ENCODE measurements around the gene SUCLG2. TPM values are rescaled to one million over a fixed set of nuclear protein-coding genes. Genes with fewer than 3 reads are reported as not detected.

Gene SUCLG2
- total RNA-seq, 1 experiment from 2014 or later: 38.5 TPM

GRCh38 chr3:67648229-67648628 lies 6.2 kb downstream of the SUCLG2 start:
- Histone ChIP-seq H4K91ac (ENCODE audit: insufficient read length, low read depth, low read length) (no peak overlapping the region), H2BK120ac (ENCODE audit: low read depth, low read length, poor library complexity, severe bottlenecking) (no peak overlapping the region), H3K56ac (ENCODE audit: insufficient read length, low read depth, low read length) (no peak overlapping the region), H4K20me1 (ENCODE audit: control insufficient read depth, insufficient read depth, insufficient read length) (no peaks in the 10 kb centered on the region), H2AK5ac (ENCODE audit: insufficient read length, low read length) (no peak overlapping the region), H3T11ph (ENCODE audit: low read length) (no peak overlapping the region), H3K14ac (ENCODE audit: insufficient read depth, low read length) (no peak overlapping the region), H3K79me2 (ENCODE audit: insufficient read depth, low read length) (no peaks in the 10 kb centered on the region), H3K9me3 (ENCODE audit: control insufficient read depth, low read depth, low read length) (no peaks in the 10 kb centered on the region), H2BK5ac (ENCODE audit: insufficient read length, low read length) (no peak overlapping the region), H3K18ac (ENCODE audit: insufficient read length, low read depth, low read length) (no peak overlapping the region), H3K4me1 (ENCODE audit: insufficient read depth, low read length) (no peaks in the 10 kb centered on the region), H3K27ac (ENCODE audit: insufficient read length, low read depth, low read length) (no peak overlapping the region), H2AFZ (ENCODE audit: low read length) (no peak overlapping the region), H2BK12ac (ENCODE audit: insufficient read length, low read depth, low read length) (no peak overlapping the region), H3K23ac (ENCODE audit: insufficient read length, low read depth, low read length) (no peak overlapping the region), H3K4me2 (ENCODE audit: insufficient read depth, insufficient read length, low read length) (no peak overlapping the region), H3K27me3 (ENCODE audit: insufficient read depth, low read length) (no peaks in the 10 kb centered on the region), H4K5ac (ENCODE audit: insufficient read length, low read depth, low read length) (no peak overlapping the region), H2BK15ac (ENCODE audit: low read depth, low read length) (no peak overlapping the region), H3K9ac (ENCODE audit: extremely low read depth, insufficient read length, low read length) (no peak overlapping the region), H3K23me2 (ENCODE audit: insufficient read length, low read depth, low read length, poor library complexity, severe bottlenecking) (no peaks in the 10 kb centered on the region), H3K4ac (ENCODE audit: low read depth, low read length) (no peak overlapping the region), H4K8ac (replicated peaks; ENCODE audit: insufficient read length, low read depth, low read length) (no peak overlapping the region), H2BK20ac (ENCODE audit: low read depth, low read length, poor library complexity, severe bottlenecking) (no peak overlapping the region), H3K79me1 (ENCODE audit: insufficient read depth, low read depth, low read length, poor library complexity, severe bottlenecking) (no peaks in the 10 kb centered on the region)
- Mint-ChIP-seq H3K4me3 (no peak overlapping the region), H3K27ac (no peak overlapping the region), H3K36me3 (ENCODE audit: insufficient read depth in 1 of 3, low read depth in 3 of 3) (peaks cover 6 to 8% (median 7%) of the 10 kb centered on the region in 3 experiments; a peak in 5 of 7 replicates), H3K9me3 (no peaks in the 10 kb centered on the region; a peak in 1 of 5 replicates), H3K4me1 (peaks cover 11 to 18% of the 10 kb centered on the region in 2 experiments), H3K27me3 (ENCODE audit: low read depth) (no peaks in the 10 kb centered on the region; the same call in 1 of the 2 replicates)
- WGBS (ENCODE audit: extremely low coverage, insufficient read length, low lambda C conversion rate): no CpG with 5 or more reads among the region's 4 CpGs
- DNase-seq: no peak
- TF ChIP-seq, protein P1, sequence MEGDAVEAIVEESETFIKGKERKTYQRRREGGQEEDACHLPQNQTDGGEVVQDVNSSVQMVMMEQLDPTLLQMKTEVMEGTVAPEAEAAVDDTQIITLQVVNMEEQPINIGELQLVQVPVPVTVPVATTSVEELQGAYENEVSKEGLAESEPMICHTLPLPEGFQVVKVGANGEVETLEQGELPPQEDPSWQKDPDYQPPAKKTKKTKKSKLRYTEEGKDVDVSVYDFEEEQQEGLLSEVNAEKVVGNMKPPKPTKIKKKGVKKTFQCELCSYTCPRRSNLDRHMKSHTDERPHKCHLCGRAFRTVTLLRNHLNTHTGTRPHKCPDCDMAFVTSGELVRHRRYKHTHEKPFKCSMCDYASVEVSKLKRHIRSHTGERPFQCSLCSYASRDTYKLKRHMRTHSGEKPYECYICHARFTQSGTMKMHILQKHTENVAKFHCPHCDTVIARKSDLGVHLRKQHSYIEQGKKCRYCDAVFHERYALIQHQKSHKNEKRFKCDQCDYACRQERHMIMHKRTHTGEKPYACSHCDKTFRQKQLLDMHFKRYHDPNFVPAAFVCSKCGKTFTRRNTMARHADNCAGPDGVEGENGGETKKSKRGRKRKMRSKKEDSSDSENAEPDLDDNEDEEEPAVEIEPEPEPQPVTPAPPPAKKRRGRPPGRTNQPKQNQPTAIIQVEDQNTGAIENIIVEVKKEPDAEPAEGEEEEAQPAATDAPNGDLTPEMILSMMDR (conservative IDR thresholded peaks at IDR 0.05): no peak

All from H9 (cell line).